ENCODE measurements around the gene ARHGAP21. TPM values are rescaled to one million over a fixed set of nuclear protein-coding genes. Genes with fewer than 3 reads are reported as not detected.
A peak's percentile ranks its signal among the peaks of the same experiment; 100 is the strongest.

Gene ARHGAP21
- total and polyA plus RNA-seq, 4 donors, result 18.8 to 138 (median 46.1) TPM

GRCh38 chr10:24744946-24745345 lies 21.3 kb upstream of the ARHGAP21 start:
- Histone ChIP-seq H3K9me3 (ENCODE audit: control insufficient read depth in 4 of 4, insufficient read depth in 3 of 4, low read length in 3 of 4) (no peaks in the 10 kb centered on the region), H3K27me3 (ENCODE audit: control insufficient read depth in 3 of 3, insufficient read depth in 3 of 3, low read length in 2 of 3) (no peaks in the 10 kb centered on the region), H3K27ac (ENCODE audit: low read depth in 1 of 2, low read length in 1 of 2) (no peak overlapping the region), H3K4me1 (ENCODE audit: control insufficient read depth in 5 of 5, insufficient read depth in 5 of 5, low read length in 5 of 5) (peaks cover 0 to 3% (median 0%) of the 10 kb centered on the region in 5 donors), H3K4me3 (no peak overlapping the region), H3K9ac (ENCODE audit: insufficient read depth in 1 of 2, low read length in 2 of 2) (no peak overlapping the region), H3K36me3 (ENCODE audit: control insufficient read depth in 4 of 4, insufficient read depth in 4 of 4, low read length in 4 of 4) (no peaks in the 10 kb centered on the region)
- ATAC-seq (ENCODE audit: insufficient read depth, low FRiP score) (no peak), DNase-seq (peak in 2 of 3 donors; percentile 14 to 22)
- no peak for TF ChIP-seq CTCF (IDR thresholded peaks at IDR 0.05; ENCODE audit: control extremely low read depth, extremely low read depth)
- WGBS, 2 donors, result 0 to 9% methylated on average over 3 of the region's 3 CpGs

GRCh38 chr10:24740714-24741113 lies 17.0 kb upstream of the ARHGAP21 start:
- DNase-seq, result no peak
- no peaks in the 10 kb centered on the region for H3K27me3 ChIP-seq (ENCODE audit: control insufficient read depth in 3 of 3, insufficient read depth in 3 of 3, low read length in 2 of 3)
- no peaks in the 10 kb centered on the region for H3K36me3 ChIP-seq (ENCODE audit: control insufficient read depth in 4 of 4, insufficient read depth in 4 of 4, low read length in 4 of 4)
- no peak overlapping the region for H3K27ac ChIP-seq (ENCODE audit: low read depth in 1 of 2, low read length in 1 of 2)
- WGBS, 2 donors, result 89 to 94% methylated on average over 1 of the region's 1 CpG
- no peak for TF ChIP-seq CTCF (IDR thresholded peaks at IDR 0.05; ENCODE audit: control extremely low read depth, extremely low read depth)
- H3K9me3 ChIP-seq (ENCODE audit: control insufficient read depth in 4 of 4, insufficient read depth in 3 of 4, low read length in 3 of 4), result no peaks in the 10 kb centered on the region
- no peak overlapping the region for H3K9ac ChIP-seq (ENCODE audit: insufficient read depth in 1 of 2, low read length in 2 of 2)
- H3K4me1 ChIP-seq (ENCODE audit: control insufficient read depth in 5 of 5, insufficient read depth in 5 of 5, low read length in 5 of 5), result peaks cover 0 to 5% (median 0%) of the 10 kb centered on the region in 5 donors
- H3K4me3 ChIP-seq, result no peak overlapping the region
- no peak for ATAC-seq (ENCODE audit: insufficient read depth, low FRiP score)

GRCh38 chr10:24737001-24737400 lies 13.3 kb upstream of the ARHGAP21 start:
- Histone ChIP-seq H3K27me3 (ENCODE audit: control insufficient read depth in 3 of 3, insufficient read depth in 3 of 3, low read length in 2 of 3) (no peaks in the 10 kb centered on the region), H3K4me1 (ENCODE audit: control insufficient read depth in 5 of 5, insufficient read depth in 5 of 5, low read length in 5 of 5) (peaks cover 0 to 5% (median 0%) of the 10 kb centered on the region in 5 donors), H3K9me3 (ENCODE audit: control insufficient read depth in 4 of 4, insufficient read depth in 3 of 4, low read length in 3 of 4) (no peaks in the 10 kb centered on the region), H3K27ac (ENCODE audit: low read depth in 1 of 2, low read length in 1 of 2) (no peak overlapping the region), H3K4me3 (no peak overlapping the region), H3K9ac (ENCODE audit: insufficient read depth in 1 of 2, low read length in 2 of 2) (no peak overlapping the region), H3K36me3 (ENCODE audit: control insufficient read depth in 4 of 4, insufficient read depth in 4 of 4, low read length in 4 of 4) (no peaks in the 10 kb centered on the region)
- DNase-seq (peak in 1 of 3 donors; percentile 29), ATAC-seq (ENCODE audit: insufficient read depth, low FRiP score) (no peak)
- no peak for TF ChIP-seq CTCF (IDR thresholded peaks at IDR 0.05; ENCODE audit: control extremely low read depth, extremely low read depth)

GRCh38 chr10:24731942-24732341 lies 8.3 kb upstream of the ARHGAP21 start:
- no peak for TF ChIP-seq CTCF (IDR thresholded peaks at IDR 0.05; ENCODE audit: control extremely low read depth, extremely low read depth)
- no peak for ATAC-seq (ENCODE audit: insufficient read depth, low FRiP score)
- 90 to 94% methylated on average over 1 of the region's 1 CpG for WGBS, 2 donors
- Histone ChIP-seq H3K9me3 (ENCODE audit: control insufficient read depth in 4 of 4, insufficient read depth in 3 of 4, low read length in 3 of 4) (no peaks in the 10 kb centered on the region), H3K4me3 (no peak overlapping the region), H3K9ac (ENCODE audit: insufficient read depth in 1 of 2, low read length in 2 of 2) (no peak overlapping the region), H3K27me3 (ENCODE audit: control insufficient read depth in 3 of 3, insufficient read depth in 3 of 3, low read length in 2 of 3) (no peaks in the 10 kb centered on the region), H3K4me1 (ENCODE audit: control insufficient read depth in 5 of 5, insufficient read depth in 5 of 5, low read length in 5 of 5) (no peaks in the 10 kb centered on the region), H3K36me3 (ENCODE audit: control insufficient read depth in 4 of 4, insufficient read depth in 4 of 4, low read length in 4 of 4) (no peaks in the 10 kb centered on the region), H3K27ac (ENCODE audit: low read depth in 1 of 2, low read length in 1 of 2) (no peak overlapping the region)
- DNase-seq, result no peak

Measured in lung (tissue), 12 donors.